GM13977 (cell line): Measurements from ENCODE around the gene TNIP3.

Experiments used
- DNase-seq: peaks from one replicate; pipeline ENCODE4 v3.0.0; 2012; ENCODE audit warnings: low spot score
- CTCF ChIP-seq: IDR thresholded peaks from 2 replicates; pipeline ENCODE4 v1.5.1; 2012; ENCODE audit warnings: mild to moderate bottlenecking, control low read depth; ENCODE audit not compliant: insufficient read depth; ENCODE audit errors: extremely low read depth, missing control alignments
- in situ Hi-C: fragments of 300-500 bp; cut with MboI; formaldehyde crosslinking; loops from one replicate; pipeline ENCODE4 v1.12.0; 2022; ENCODE audit warnings: low sequenced_read_pairs, low pct_unique_long_range_greater_than_20kb, mixed read lengths, inconsistent platforms; ENCODE audit not compliant: unreplicated experiment

The TNIP3 gene

GRCh38 chr4:121094297-121094966 lies 69.7 kb downstream of the TNIP3 start:
- in situ Hi-C loops: loop anchor here (25.0 kb wide), 1 partner anchor 932 kb away; no protein-coding TSS in a partner anchor
- TF ChIP-seq CTCF: no peak
- no peak for DNase-seq

DNA sequence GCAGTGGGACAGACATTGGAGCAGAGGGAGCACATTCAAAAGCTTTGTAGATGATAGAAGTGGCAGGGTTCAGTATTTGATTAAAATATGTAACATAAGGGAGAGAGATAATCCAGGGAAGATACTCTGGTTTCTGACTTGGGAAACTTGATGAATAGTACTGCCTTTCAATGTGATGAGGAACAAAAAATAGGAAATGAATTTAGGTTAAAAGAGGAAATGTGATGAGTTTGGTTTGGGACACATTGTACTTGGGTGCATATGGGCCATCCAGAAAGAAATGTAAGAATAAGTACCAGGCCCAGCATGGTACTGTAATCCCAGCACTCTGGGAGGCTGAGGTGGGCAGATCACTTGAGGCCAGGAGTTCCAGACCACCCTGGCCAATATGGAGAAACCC lies 70.9 kb downstream of the TNIP3 start:
- TF ChIP-seq CTCF: no peak
- in situ Hi-C loops: loop anchor here (25.0 kb wide), 1 partner anchor 931 kb away; no protein-coding TSS in a partner anchor
- no peak for DNase-seq

- no peak for DNase-seq
- in situ Hi-C loops: loop anchor here (25.0 kb wide), 1 partner anchor 930 kb away; no protein-coding TSS in a partner anchor
- no peak for TF ChIP-seq CTCF
Measured at GRCh38 chr4:121091941-121092340, 72.2 kb downstream of the TNIP3 start.

GRCh38 chr4:121088867-121089266 lies 75.3 kb downstream of the TNIP3 start:
- TF ChIP-seq CTCF: no peak
- in situ Hi-C loops: loop anchor here (25.0 kb wide), 1 partner anchor 927 kb away; no protein-coding TSS in a partner anchor
- no peak for DNase-seq
